Breast epithelium (tissue), 3 donors: ENCODE data around the gene TP53I11.

ENCODE experiments used
- CTCF ChIP-seq, 3 donors: fragments of 450-650 bp; IDR thresholded peaks; one replicate each; pipeline ENCODE4 v1.5.1; 2016 to 2017; ENCODE audit warnings: antibody characterized with exemption in 3 of 3, mild to moderate bottlenecking in 3 of 3, moderate library complexity in 3 of 3
- POLR2A ChIP-seq: fragments of 450-650 bp; IDR thresholded peaks from one replicate; pipeline ENCODE4 v1.6.1; 2016; ENCODE audit warnings: antibody characterized with exemption, mild to moderate bottlenecking, moderate library complexity

DNA sequence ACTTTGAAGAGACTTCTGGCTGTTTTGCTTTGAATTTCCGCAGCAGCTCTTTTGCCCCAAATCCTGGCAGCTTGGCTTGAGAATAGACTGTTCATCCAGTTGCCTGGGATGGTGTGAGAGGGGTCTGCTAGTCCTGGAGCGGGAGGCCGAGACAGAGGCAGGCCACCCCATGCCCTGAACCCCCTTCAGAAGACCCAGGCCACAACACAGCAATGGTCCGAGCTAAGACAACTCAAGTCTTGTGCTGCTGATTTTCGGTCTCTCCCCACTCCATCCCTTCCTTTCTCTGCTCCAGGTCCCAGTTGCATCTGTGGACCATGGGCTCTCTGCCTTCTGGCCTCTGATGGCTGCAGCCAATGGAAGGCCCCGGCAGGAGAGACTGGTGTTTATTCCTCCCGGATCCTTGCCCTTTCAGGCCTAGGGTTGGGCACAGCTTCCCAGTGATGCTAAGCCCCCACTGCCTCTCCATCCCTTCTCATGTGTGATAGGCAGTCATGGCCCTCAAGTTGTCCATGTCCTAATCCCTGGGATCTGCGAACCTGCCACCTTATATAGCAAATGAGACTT is 31.9 kb upstream of the TP53I11 start:
- TF ChIP-seq POLR2A (no peak), CTCF (IDR thresholded peaks at IDR 0.05) (no peak)
